ENCODE data around the gene NT5C2.

NT5C2 gene

DNA sequence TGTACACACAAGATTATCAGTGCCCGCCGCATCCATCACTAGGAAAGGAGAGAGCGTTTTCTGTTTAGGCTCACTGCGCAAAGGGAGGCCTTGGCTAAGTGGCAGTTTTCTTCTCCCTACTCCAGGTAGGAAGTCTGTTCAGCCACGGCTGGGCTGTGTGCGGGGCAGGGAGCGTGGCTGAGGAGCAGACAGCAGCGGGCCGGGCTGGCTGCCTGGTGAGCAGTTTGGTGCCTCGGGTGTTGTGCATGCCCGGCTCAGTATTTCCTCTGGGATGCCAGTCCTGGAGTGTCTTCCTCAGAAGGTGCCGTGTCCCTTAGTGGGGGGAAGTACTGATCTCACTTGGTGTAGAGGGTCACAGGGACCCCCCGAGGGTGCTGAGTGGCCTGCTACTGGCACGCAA is 114.4 kb downstream of the NT5C2 start:
- Histone ChIP-seq H3K18ac (ENCODE audit: low read length) (no peak overlapping the region), H2AFZ (ENCODE audit: low read length) (no peak overlapping the region), H2BK15ac (ENCODE audit: low read length) (no peak overlapping the region), H3K4ac (ENCODE audit: low read length) (no peak overlapping the region), H3K14ac (ENCODE audit: low read length) (no peak overlapping the region), H2BK5ac (ENCODE audit: low read length) (no peak overlapping the region), H3K27me3 (ENCODE audit: control insufficient read depth in 3 of 3, insufficient read depth in 3 of 3, low read depth in 1 of 3, low read length in 3 of 3) (no peaks in the 10 kb centered on the region), H3K9me3 (replicated peaks in 1 of 2; ENCODE audit: control insufficient read depth in 2 of 2, insufficient read depth in 1 of 2, low read depth in 1 of 2, low read length in 2 of 2) (no peaks in the 10 kb centered on the region), H2BK120ac (ENCODE audit: low read depth, low read length) (no peak overlapping the region), H4K8ac (ENCODE audit: low read depth, low read length) (no peak overlapping the region), H3K27ac (replicated peaks; ENCODE audit: low read length) (no peak overlapping the region), H3K4me2 (ENCODE audit: insufficient read depth, low read length, poor library complexity, severe bottlenecking) (no peak overlapping the region), H3K4me1 (ENCODE audit: control insufficient read depth in 2 of 2, insufficient read depth in 1 of 2, low read depth in 1 of 2, low read length in 2 of 2) (no peaks in the 10 kb centered on the region), H2AK5ac (ENCODE audit: low read depth, low read length) (no peak overlapping the region), H3K23ac (ENCODE audit: low read depth, low read length, poor library complexity) (no peak overlapping the region), H2BK12ac (ENCODE audit: low read length) (no peak overlapping the region), H4K91ac (ENCODE audit: low read depth, low read length, poor library complexity) (no peak overlapping the region), H3K9ac (ENCODE audit: low read depth, low read length, poor library complexity) (no peak overlapping the region), H3K79me1 (ENCODE audit: low read depth, low read length) (no peaks in the 10 kb centered on the region), H3K36me3 (replicated peaks in 1 of 2; ENCODE audit: control insufficient read depth in 2 of 2, insufficient read depth in 2 of 2, low read length in 2 of 2) (peaks cover 16 to 50% of the 10 kb centered on the region in 2 donors), H3K4me3 (ENCODE audit: low read length in 2 of 2) (no peak overlapping the region)
- no peak for DNase-seq (ENCODE audit: low spot score)
- WGBS, 2 donors (ENCODE audit: extremely low coverage in 2 of 2, insufficient read length in 2 of 2, insufficient replicate concordance in 1 of 2) = no CpG with 5 or more reads among the region's 14 CpGs

- Histone ChIP-seq H2BK5ac (ENCODE audit: low read length) (no peak overlapping the region), H3K79me1 (ENCODE audit: low read depth, low read length) (no peaks in the 10 kb centered on the region), H4K91ac (ENCODE audit: low read depth, low read length, poor library complexity) (no peak overlapping the region), H3K4me2 (ENCODE audit: insufficient read depth, low read length, poor library complexity, severe bottlenecking) (no peak overlapping the region), H4K8ac (ENCODE audit: low read depth, low read length) (no peak overlapping the region), H2AFZ (ENCODE audit: low read length) (no peak overlapping the region), H3K4me3 (ENCODE audit: low read length in 2 of 2) (no peak overlapping the region), H3K9me3 (replicated peaks in 1 of 2; ENCODE audit: control insufficient read depth in 2 of 2, insufficient read depth in 1 of 2, low read depth in 1 of 2, low read length in 2 of 2) (no peaks in the 10 kb centered on the region), H3K18ac (ENCODE audit: low read length) (no peak overlapping the region), H2BK120ac (ENCODE audit: low read depth, low read length) (no peak overlapping the region), H2AK5ac (ENCODE audit: low read depth, low read length) (no peak overlapping the region), H3K23ac (ENCODE audit: low read depth, low read length, poor library complexity) (no peak overlapping the region), H2BK12ac (ENCODE audit: low read length) (no peak overlapping the region), H3K14ac (ENCODE audit: low read length) (no peak overlapping the region), H3K4me1 (ENCODE audit: control insufficient read depth in 2 of 2, insufficient read depth in 1 of 2, low read depth in 1 of 2, low read length in 2 of 2) (no peaks in the 10 kb centered on the region), H2BK15ac (ENCODE audit: low read length) (no peak overlapping the region), H3K27me3 (ENCODE audit: control insufficient read depth in 3 of 3, insufficient read depth in 3 of 3, low read depth in 1 of 3, low read length in 3 of 3) (no peaks in the 10 kb centered on the region), H3K36me3 (replicated peaks in 1 of 2; ENCODE audit: control insufficient read depth in 2 of 2, insufficient read depth in 2 of 2, low read length in 2 of 2) (peaks cover 15 to 46% of the 10 kb centered on the region in 2 donors), H3K4ac (ENCODE audit: low read length) (no peak overlapping the region), H3K27ac (replicated peaks; ENCODE audit: low read length) (no peak overlapping the region), H3K9ac (ENCODE audit: low read depth, low read length, poor library complexity) (no peak overlapping the region)
- DNase-seq (ENCODE audit: low spot score) = no peak
- WGBS, 2 donors (ENCODE audit: extremely low coverage in 2 of 2, insufficient read length in 2 of 2, insufficient replicate concordance in 1 of 2) = no CpG with 5 or more reads among the region's 3 CpGs
These were observed 114.8 kb downstream of the NT5C2 start for GRCh38 chr10:103078309-103078615.

DNA sequence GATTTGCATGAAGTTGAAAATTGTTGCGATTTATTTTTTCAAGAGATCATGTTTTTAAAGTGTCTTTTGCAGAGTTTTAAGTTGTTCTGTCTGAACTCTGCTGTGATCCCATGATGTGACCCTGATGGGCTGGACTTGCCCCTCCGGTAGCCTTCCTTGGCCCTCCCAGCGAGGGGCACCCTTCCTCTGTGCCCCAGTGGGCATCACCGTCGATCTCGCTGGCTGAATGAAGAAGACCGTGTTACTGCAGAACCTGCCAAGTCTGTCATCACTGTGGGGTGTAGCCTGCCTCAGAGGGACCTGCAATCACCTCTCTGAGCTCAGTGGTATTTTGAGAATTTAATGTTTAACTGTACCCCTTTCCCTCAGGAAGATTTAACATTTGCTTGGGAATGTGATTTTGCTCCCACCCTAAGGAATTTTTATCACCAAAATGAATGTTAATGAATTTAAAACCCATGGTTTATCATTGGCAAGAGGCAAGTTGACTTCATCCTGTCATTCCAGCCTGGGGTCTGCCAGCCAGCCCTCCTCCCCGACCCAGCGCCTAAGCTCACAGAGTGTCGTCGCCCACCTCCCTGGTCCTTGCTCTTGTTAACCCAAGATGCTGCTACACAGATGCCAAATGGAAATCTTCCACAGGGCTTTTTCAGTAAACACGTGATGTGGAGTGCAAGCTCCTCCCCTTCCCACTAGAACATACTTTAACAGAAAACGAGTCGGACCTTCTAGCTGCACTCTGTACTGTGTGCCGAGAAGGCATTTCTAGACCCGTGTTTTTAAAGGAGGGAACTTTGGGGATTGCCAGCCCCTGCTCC is 115.4 kb downstream of the NT5C2 start:
- no peak overlapping the region for H2BK120ac ChIP-seq (ENCODE audit: low read depth, low read length)
- no peak overlapping the region for H4K8ac ChIP-seq (ENCODE audit: low read depth, low read length)
- H3K23ac ChIP-seq (ENCODE audit: low read depth, low read length, poor library complexity) = no peak overlapping the region
- H4K91ac ChIP-seq (ENCODE audit: low read depth, low read length, poor library complexity) = no peak overlapping the region
- no peak overlapping the region for H3K9ac ChIP-seq (ENCODE audit: low read depth, low read length, poor library complexity)
- no peaks in the 10 kb centered on the region for H3K4me1 ChIP-seq (ENCODE audit: control insufficient read depth in 2 of 2, insufficient read depth in 1 of 2, low read depth in 1 of 2, low read length in 2 of 2)
- H2BK5ac ChIP-seq (ENCODE audit: low read length) = no peak overlapping the region
- peaks cover 12 to 40% of the 10 kb centered on the region in 2 donors for H3K36me3 ChIP-seq (replicated peaks in 1 of 2; ENCODE audit: control insufficient read depth in 2 of 2, insufficient read depth in 2 of 2, low read length in 2 of 2)
- no peak overlapping the region for H3K27ac ChIP-seq (replicated peaks; ENCODE audit: low read length)
- H2AK5ac ChIP-seq (ENCODE audit: low read depth, low read length) = no peak overlapping the region
- no peak for DNase-seq (ENCODE audit: low spot score)
- no peak overlapping the region for H2BK15ac ChIP-seq (ENCODE audit: low read length)
- H2AFZ ChIP-seq (ENCODE audit: low read length) = no peak overlapping the region
- no peak overlapping the region for H3K4me3 ChIP-seq (ENCODE audit: low read length in 2 of 2)
- H3K9me3 ChIP-seq (replicated peaks in 1 of 2; ENCODE audit: control insufficient read depth in 2 of 2, insufficient read depth in 1 of 2, low read depth in 1 of 2, low read length in 2 of 2) = no peaks in the 10 kb centered on the region
- no CpG with 5 or more reads among the region's 16 CpGs for WGBS, 2 donors (ENCODE audit: extremely low coverage in 2 of 2, insufficient read length in 2 of 2, insufficient replicate concordance in 1 of 2)
- H3K27me3 ChIP-seq (ENCODE audit: control insufficient read depth in 3 of 3, insufficient read depth in 3 of 3, low read depth in 1 of 3, low read length in 3 of 3) = no peaks in the 10 kb centered on the region
- H3K4me2 ChIP-seq (ENCODE audit: insufficient read depth, low read length, poor library complexity, severe bottlenecking) = no peak overlapping the region
- H3K18ac ChIP-seq (ENCODE audit: low read length) = no peak overlapping the region
- H3K79me1 ChIP-seq (ENCODE audit: low read depth, low read length) = no peaks in the 10 kb centered on the region
- H3K4ac ChIP-seq (ENCODE audit: low read length) = no peak overlapping the region
- H2BK12ac ChIP-seq (ENCODE audit: low read length) = no peak overlapping the region
- no peak overlapping the region for H3K14ac ChIP-seq (ENCODE audit: low read length)

GRCh38 chr10:103077020-103077419 is 116.1 kb downstream of the NT5C2 start:
- Histone ChIP-seq H3K4ac (ENCODE audit: low read length) (no peak overlapping the region), H3K36me3 (replicated peaks in 1 of 2; ENCODE audit: control insufficient read depth in 2 of 2, insufficient read depth in 2 of 2, low read length in 2 of 2) (peaks cover 12 to 35% of the 10 kb centered on the region in 2 donors), H3K23ac (ENCODE audit: low read depth, low read length, poor library complexity) (peak overlapping the region; percentile 17), H3K79me1 (ENCODE audit: low read depth, low read length) (no peaks in the 10 kb centered on the region), H3K14ac (ENCODE audit: low read length) (no peak overlapping the region), H2BK15ac (ENCODE audit: low read length) (no peak overlapping the region), H3K4me2 (ENCODE audit: insufficient read depth, low read length, poor library complexity, severe bottlenecking) (no peak overlapping the region), H3K9ac (ENCODE audit: low read depth, low read length, poor library complexity) (peak overlapping the region; percentile 34), H4K8ac (ENCODE audit: low read depth, low read length) (no peak overlapping the region), H3K27ac (replicated peaks; ENCODE audit: low read length) (no peak overlapping the region), H3K18ac (ENCODE audit: low read length) (no peak overlapping the region), H3K27me3 (ENCODE audit: control insufficient read depth in 3 of 3, insufficient read depth in 3 of 3, low read depth in 1 of 3, low read length in 3 of 3) (no peaks in the 10 kb centered on the region), H3K4me1 (ENCODE audit: control insufficient read depth in 2 of 2, insufficient read depth in 1 of 2, low read depth in 1 of 2, low read length in 2 of 2) (no peaks in the 10 kb centered on the region), H2BK120ac (ENCODE audit: low read depth, low read length) (no peak overlapping the region), H2BK5ac (ENCODE audit: low read length) (no peak overlapping the region), H3K9me3 (replicated peaks in 1 of 2; ENCODE audit: control insufficient read depth in 2 of 2, insufficient read depth in 1 of 2, low read depth in 1 of 2, low read length in 2 of 2) (no peaks in the 10 kb centered on the region), H2AK5ac (ENCODE audit: low read depth, low read length) (no peak overlapping the region), H4K91ac (ENCODE audit: low read depth, low read length, poor library complexity) (no peak overlapping the region), H2AFZ (ENCODE audit: low read length) (no peak overlapping the region), H3K4me3 (ENCODE audit: low read length in 2 of 2) (no peak overlapping the region), H2BK12ac (ENCODE audit: low read length) (no peak overlapping the region)
- no peak for DNase-seq (ENCODE audit: low spot score)
- no CpG with 5 or more reads among the region's 21 CpGs for WGBS, 2 donors (ENCODE audit: extremely low coverage in 2 of 2, insufficient read length in 2 of 2, insufficient replicate concordance in 1 of 2)

All from neuronal stem cell (in vitro differentiated cells).